Left renal pelvis (tissue), 4 donors: ENCODE results near the gene NUDC. TPM values are rescaled to one million over a fixed set of nuclear protein-coding genes. Genes with fewer than 3 reads are reported as not detected.
"Not testable (repeated sequence)": the region's sequence is repeated elsewhere in the genome, so short reads cannot be mapped to it uniquely, and the experiment has no call there.

Experiments
- DNase-seq, 4 donors: peaks; one replicate each; pipeline ENCODE4 v3.0.0-alpha.2; 2013; ENCODE audit warnings: low read depth in 4 of 4, low spot score in 3 of 4
- polyA plus RNA-seq, 4 donors: library from polyadenylated mRNA; unstranded; fragments of 120-200 nt; gene quantifications; one replicate each; pipeline ENCODE4 v1.2.1, GENCODE V29; 2013; ENCODE audit not compliant: insufficient read length in 4 of 4

The NUDC gene
- polyA plus RNA-seq, 4 donors = 57.2 to 99.1 (median 89.5) TPM

DNA sequence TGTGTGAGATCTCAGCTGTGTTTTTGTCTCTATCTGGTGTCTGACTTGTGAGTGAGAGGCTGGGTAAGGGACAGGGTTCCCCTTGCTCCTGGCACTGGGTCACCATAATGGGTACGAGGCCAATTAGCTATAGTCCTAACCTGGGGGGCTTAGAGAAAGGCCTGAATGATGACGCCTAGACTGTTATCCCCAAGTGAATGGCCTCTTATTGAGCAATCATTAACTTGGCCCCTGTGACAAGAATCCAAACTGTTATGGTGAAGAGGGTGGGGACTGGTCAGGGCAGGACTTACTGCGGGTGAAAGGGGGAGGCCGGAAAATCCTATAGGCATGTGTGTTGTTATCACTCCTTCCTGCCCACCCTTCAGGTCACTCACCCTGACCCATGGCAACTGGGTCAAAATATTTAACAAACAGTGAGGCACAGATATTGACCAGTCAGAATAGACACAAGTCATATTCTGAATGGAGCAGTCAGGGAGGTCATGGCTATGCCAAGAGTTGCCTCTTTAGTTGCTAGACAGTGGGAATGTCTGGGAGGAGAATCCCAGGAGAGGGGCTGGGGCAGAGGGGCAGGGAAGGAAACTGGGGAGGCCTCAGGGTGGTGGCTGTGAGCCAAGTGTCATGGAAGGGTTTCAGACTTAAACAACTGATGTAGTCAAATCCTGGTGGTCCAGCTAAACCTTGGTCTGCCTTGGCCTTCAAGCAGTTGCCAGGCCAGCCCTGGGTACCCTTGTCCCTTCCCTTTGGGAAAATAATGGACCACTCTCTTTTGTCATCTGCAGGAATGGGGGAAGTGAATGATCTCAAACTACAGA, 11.0 kb upstream of the NUDC start:
- no peak for DNase-seq

DNA sequence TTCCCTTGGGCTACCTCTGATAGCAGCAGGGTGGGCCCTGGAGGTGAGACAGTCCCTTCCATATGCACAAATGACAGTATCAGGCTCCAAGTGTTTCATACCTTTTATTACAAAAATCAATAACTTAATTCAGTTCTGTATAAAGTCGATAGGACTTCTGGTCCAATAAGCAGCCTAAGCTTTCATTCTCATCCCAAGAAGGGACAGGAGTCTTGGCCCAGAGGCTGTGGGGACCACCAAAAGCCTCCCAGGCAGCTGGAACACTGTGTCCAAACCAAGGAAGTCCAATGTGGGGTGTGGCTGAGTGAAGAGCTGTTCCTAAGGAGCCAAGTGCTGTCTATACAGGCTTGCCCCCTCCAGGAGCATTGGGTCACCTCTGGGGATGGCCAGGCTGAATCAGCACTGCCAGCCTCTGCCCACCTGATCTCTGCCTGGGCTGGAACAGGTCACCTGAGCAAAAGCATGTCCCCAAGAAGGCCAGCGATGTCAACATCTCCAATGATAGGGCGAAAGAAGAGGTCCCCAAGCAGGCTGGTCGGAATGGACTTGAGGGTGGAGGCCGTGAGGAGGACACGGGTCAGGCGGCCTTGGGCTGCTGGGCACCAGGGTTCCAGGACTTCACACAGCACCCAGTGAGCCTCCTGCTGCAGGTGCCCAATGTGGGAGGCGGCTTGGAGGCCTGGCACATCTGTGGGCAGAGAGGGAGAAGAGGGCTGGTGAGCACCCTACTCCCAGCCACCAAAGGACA, 10.0 kb upstream of the NUDC start:
- no peak for DNase-seq

DNA sequence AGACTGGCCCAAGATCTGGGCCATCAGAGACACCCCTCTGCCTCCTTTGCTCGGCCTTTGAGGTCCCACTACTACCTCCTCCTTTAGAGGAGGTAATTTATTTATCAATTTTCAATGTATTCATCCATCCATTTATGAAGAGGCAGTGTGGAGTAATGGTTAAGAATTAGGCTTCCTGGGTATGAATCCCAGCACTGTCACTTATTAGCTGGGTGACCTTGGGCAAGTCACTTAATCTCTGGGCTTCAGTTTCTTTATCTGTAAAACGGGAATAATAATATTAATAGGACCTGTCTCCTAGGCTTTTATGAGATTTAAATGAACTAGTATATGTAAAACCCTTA, 9.4 kb upstream of the NUDC start:
- no peak for DNase-seq

DNA sequence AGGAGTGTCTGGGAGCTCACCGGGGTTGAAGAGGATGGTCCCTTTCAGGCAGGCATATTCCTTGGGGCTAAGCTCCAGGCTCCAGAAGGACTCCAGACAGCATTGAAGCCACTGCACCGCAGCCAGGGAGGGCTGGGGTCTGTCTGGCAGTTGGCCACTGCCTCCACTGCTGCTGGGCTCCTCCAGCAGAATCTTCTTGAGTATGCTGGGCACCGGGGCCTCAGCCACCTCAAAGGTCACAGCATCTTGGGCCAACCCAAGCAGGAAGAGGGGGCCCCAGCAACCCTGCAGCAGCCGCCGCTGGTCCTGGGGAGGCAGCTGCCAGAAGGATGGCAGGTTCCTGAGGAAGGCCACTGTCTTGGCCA, 8.2 kb upstream of the NUDC start:
- no peak for DNase-seq

DNA sequence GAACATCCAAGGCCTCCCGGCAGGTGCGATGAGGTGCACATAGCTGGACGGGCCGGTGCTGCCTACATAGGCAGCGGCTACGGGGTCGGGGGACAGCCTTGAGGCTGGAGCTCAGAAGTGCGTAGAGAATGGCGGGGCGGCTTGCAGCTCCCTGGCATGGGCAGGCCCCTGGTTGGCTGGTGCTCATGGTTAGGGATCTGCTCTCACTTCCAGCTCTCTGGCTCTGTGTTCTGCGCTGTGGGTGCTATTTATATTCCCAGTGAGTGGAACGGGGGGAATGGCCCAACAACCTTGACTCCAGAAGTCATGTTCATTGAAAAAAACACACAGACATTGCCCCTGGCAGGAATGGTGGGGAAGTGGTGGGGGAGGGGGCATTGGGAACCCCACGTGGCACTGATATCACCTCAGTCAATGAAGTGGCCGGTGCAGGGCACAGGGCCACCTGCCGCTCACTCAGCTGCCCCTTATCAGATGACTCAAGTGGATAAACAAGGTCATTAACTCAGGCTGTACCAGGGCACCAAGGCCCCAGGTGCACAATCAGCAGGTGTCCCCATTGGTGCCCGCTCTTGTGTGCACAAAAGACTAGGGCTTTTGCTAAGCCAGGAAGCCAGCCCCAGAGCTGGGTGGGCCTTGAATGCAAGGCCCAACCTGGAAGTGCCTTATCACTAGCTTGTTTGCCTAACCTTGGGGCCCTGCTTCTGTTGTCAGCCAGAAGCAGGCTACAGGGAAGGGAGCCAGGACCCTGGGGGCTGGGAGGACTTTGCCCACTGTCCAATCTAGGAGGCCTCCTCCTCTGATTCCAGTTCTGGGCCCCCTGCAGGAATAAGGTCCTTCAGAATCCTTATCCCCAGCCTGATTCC, 7.6 kb upstream of the NUDC start, which contains the start of gene NR0B2:
TSS of gene NR0B2 (minus strand) at position 222 of the 866 bp plus-strand sequence. CDS start at position 187, 35 bp downstream.
- DNase-seq = no peak

DNA sequence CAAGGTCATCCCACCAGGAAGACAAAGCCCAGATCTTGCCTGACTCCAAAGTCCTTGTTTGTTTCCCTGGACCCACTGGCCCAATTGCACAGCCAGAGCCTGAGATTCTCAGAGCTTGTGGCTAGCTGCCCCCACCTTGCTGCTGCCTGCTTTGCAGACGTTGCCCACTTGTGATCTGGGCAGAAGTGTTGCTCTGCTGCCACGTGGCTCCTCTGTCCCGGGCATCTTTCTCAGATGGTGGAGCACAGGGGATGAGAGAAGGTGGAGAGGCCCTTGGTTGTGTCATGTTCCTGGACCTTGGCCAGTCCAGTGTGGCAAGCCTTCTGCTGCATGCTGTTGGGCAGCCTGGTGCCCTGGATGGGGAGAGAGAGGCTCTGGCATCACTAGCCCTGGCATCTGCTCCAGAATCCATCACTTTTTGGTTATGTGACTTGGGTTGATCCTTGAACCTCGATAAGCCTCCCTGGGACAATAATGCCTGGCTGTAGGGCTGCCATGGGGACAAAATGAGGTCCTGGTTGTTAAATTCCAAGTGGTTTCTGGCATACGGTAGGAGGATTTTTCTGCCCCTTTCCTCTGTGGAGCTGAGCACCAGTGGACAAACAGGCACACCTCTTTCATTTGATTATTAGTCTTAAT, 6.2 kb upstream of the NUDC start:
- no peak for DNase-seq

DNA sequence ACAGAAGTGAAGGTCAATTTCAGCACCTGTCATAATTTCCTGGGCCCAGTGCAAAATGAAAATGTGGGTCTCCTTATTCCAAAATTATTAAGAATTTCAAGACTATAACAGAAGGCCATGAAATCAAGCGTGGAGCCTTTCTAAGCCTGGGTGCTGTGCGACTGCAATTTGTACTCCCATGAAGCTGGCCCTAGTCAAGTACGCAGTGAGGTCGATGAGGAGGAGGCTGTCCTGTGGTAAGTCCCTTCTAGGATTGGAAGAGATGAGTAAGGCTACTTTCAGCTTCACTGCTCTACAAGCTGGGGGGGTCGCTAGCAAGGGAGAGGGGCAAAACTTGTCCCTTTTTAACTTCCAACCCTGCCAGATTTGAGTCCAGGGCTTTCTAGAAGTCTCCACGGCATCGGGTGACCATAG, 410 bp upstream of the NUDC start:
- peak in 1 of 4 donors; percentile 16 for DNase-seq

DNA sequence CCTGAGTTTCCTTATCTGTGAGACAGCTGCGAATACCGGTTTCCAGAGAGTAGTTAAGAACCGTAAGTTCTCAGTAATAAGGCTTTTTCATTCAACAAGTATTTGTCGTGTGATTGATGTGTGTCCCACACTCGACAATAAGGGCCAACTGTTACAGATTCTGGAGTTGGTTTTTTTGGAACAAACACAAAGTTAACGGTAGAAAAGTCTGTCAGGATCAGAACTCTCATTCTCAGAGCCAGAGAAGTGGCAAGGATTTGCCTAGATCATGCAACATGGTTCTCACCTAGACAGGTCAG, 837 bp downstream of the NUDC start:
- DNase-seq = no peak

DNA sequence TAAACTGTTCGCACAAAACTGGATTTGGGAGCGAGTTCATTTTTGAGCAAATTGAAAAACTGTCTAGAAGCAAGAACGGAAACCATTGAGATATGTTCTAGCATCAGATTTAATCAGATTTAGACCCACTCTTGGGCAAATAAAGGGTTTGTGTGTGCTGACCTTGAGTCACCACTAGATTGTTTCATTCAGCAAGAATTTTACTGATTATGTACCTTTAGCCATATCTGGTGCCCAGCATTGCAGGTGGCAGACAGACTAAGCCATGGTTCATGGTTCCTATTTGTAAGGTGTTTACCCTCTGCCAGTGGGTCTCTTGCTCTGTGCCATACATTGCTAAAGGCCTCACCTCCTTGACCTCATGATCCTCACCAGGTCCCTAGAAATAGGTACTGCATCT, 1.4 kb downstream of the NUDC start:
- DNase-seq = no peak

DNA sequence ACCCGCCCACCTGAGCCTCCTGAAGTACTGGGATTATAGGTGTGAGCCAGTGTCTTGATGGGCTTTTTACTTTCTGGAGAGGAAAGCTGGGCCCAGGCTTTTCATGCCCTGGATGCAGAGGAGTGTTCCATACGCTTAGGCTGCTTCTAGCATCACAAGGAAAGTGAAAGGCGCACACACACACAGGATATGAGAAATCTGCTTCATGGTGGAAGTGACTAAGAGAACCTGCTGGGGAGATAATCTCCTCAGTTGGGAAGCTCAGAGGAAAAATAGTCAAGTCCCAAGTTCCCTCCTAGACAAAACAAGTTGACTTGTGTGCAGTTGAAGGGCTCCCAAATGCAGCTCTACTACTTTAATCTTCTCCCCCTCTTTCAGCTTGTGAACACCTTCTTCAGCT, 2.2 kb downstream of the NUDC start:
- no peak for DNase-seq

DNA sequence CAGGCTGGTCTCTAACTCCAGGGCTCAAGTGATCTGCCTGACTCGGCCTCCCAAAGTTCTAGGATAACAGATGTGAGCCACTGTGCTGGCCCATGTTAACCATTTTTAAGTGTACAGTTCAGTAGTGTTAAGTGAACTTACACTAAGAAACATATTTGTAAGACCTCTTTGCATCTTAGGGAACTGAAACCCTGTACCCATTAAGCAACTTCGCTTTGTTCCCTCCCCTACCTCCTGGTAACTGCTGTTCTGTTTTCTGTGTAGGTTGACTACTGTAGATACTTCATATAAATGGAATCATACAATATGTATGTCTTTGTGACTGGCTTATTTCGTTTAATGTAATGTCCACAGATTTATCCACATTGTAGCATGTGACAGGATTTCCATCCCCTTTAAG, 11.0 kb downstream of the NUDC start:
- DNase-seq = no peak

DNA sequence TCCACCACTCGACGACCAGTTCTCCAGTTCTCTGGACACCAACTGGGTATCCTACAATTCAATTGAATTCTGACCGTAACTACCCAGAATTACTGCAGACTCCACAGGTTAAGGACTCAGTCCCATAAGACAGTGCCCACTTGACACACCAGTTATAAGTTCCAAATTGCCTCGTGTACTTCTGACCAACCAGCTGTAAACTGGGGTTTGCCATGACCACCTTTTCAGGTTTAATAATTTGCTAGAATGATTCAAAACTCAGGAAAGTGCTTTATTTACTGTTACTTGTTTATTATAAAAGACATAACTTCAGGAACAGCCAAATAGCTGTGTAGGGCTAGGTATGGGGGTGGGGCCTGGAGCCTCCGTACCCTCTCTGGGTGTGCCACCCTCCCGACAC, 15.3 kb downstream of the NUDC start:
- DNase-seq = no peak

DNA sequence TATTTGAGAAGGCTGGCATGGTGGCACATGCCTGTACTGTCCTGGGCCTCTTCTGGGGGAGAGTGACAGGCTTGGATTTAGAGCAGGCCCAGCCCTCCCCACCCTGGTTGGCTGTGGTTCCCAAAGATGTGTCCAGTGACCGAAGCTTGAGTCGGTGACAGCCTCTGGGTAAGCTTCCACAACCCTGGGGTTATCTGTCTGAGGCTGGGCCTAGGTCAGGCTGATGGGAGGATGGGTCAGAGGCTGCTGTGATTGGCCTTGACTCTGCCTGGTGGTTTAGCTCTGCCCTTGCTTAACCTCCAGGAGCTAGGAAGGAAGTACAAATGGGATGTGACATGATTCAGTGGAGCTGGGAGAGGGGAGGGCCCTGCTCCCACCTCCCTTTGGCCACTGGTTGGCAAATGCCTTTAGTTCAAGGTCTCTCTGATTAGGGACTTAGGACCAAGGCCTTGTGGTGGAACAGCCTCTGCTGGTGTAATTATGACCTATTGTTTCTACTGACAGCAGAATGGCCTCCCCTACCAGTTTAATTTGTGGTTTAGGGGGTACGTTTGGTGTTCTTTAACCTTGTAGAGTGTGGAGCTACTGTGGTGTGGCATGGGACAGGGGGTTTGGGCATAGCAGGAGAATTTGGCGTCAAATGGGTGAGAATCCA, 16.6 kb downstream of the NUDC start:
- no peak for DNase-seq

DNA sequence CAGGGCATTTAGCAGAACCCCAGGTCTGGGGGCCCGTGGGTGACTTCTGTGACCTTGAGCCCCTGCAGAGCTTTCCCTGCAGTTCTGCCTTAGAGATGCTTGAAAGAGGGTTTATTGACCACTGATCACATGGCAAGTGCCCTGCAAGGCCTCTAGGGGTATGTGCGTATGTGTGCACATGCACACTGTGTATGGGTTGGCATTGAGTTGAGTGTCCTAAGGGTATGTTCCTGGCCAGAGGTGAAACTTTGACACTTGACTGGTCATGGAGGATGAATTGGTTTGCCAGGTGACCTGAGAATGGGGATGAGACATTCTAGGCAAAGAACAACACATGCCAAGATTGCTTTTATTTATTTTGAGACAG, 17.1 kb downstream of the NUDC start:
- DNase-seq = no peak

DNA sequence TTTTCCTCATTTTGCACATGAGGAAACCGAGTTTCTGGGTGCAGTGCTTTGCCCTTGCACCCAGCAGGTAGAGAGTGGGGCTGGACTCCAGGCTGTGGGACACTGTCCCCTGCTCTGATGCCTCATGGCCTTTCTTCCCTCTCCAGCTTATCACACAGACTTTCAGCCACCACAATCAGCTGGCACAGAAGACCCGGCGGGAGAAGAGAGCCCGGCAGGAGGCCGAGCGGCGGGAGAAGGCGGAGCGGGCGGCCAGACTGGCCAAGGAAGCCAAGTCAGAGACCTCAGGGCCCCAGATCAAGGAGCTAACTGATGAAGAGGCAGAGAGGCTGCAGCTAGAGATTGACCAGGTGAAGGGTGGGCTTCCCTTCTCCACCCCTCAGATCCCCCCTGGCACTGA, 19.8 kb downstream of the NUDC start:
- DNase-seq = no peak

DNA sequence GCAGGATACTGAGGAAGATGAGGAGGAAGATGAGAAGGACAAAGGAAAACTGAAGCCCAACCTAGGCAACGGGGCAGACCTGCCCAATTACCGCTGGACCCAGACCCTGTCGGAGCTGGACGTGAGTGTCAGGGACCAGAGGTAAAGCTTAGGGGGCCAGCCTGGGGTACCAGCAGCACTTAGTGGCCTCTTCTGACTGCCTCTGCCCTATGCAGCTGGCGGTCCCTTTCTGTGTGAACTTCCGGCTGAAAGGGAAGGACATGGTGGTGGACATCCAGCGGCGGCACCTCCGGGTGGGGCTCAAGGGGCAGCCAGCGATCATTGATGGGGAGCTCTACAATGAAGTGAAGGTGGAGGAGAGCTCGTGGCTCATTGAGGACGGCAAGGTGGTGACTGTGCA, 21.1 kb downstream of the NUDC start:
- no peak for DNase-seq

DNA sequence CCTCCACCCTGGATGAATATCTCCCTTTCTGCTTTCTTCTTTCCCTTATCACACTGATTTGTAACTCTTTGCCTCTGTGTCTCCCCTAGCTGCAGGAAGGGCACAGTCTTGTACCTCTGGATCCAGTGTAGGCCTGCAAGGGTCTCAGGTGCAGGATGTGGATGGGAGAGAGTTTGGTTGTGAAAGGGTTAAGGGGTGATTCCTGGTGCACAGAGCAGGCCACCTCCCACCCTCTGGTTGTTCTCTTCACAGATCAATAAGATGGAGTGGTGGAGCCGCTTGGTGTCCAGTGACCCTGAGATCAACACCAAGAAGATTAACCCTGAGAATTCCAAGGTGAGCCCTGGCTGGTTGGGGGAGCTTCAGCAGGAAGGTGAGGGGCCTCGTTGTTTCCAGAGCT, 23.6 kb downstream of the NUDC start:
- DNase-seq = no peak

DNA sequence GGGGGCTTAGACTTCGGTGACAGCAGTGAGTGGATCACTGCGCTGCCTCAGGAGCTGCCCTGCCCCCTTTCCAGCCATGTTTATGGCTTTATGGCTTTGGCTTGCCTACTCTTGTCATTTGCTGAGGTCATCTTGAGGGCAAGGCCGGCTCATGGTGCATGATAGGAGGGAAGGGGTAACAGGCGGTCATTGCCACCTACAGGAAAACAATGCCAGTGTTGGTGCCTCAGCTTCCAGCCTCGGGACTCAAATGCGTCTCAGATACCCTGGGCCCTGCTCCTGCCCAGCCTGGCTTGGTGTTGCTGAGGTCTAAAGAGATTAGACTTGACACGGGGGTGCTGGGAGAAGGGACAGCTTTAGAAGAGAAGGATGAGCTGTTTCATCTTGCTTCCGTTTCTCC, 24.2 kb downstream of the NUDC start:
- no peak for DNase-seq

DNA sequence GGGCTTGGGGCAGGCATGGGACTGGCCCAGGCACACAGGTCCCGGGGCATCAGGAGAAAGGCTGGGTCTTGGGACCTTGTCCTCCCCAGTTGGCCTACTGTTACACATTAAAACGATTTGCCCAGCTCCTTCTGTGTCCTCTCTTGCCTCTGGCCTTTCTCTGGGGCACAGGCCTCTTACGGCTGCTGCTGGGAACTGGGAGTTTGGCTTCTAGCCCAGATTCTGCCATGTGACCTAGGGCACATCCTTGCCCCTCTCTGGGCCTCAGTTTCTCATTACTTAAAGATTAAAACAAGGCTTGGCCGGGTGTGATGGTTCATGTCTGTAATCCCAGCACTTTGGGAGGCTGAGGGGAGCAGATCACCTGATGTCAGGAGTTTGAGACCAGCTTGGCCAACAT, 24.7 kb downstream of the NUDC start:
- no peak for DNase-seq

DNA sequence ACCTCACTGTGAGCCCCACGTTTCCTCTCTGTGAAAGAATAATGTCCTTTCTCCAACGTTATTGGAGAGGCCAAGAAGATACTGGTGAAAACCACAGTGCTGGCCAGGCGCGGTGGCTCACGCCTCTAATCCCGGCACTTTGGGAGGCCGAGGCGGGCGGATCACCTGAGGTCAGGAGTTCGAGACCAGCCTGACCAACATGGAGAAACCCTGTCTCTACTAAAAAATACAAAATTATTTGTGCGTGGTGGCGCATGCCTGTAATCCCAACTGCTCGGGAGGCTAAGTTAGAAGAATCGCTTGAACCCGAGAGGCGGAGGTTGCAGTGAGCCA, 27.1 kb downstream of the NUDC start:
- DNase-seq = not testable (repeated sequence)
